ENCODE measurements around the gene GAGE12G.
"Not testable (repeated sequence)": the region's sequence is repeated elsewhere in the genome, so short reads cannot be mapped to it uniquely, and the experiment has no call there.

DNA sequence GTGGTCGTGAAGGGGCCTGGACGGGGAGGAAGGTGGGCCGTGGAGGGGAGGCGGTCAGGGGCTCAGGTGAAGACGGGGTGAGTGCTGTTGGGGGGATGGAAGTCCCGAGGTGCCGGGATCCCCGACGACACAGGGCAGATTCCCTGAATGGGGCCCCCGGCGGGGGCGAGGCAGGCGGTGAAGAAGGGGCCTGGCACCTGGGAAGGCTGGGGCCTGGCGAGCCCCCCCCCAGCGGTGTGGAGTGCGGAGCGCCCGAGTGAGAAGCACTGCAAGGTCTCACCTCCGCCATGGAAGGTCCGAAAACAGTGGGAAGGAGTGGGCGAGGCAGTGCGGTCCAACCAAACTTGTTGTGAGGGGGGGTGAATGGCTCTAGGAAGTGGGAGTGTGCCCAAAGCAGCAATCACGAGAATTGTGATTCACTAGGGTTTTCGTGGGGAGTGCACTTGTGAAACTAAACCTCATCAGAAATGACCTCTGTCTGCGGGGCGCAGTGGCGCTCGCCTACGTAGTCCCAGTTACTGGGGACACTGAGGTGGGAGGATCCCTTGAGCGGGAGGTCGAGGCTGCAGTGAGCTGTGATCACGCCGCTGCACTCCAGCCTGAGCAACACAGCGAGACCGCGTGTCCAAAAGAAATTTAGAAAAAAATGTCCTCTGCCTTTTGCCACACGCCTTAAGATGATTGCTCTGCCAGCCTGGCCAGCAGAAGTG lies 19.7 kb downstream of the GAGE12G start:
- TF ChIP-seq POLR2A (IDR thresholded peaks at IDR 0.05), result not testable (repeated sequence)
- TF ChIP-seq, protein P1, sequence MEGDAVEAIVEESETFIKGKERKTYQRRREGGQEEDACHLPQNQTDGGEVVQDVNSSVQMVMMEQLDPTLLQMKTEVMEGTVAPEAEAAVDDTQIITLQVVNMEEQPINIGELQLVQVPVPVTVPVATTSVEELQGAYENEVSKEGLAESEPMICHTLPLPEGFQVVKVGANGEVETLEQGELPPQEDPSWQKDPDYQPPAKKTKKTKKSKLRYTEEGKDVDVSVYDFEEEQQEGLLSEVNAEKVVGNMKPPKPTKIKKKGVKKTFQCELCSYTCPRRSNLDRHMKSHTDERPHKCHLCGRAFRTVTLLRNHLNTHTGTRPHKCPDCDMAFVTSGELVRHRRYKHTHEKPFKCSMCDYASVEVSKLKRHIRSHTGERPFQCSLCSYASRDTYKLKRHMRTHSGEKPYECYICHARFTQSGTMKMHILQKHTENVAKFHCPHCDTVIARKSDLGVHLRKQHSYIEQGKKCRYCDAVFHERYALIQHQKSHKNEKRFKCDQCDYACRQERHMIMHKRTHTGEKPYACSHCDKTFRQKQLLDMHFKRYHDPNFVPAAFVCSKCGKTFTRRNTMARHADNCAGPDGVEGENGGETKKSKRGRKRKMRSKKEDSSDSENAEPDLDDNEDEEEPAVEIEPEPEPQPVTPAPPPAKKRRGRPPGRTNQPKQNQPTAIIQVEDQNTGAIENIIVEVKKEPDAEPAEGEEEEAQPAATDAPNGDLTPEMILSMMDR (IDR thresholded peaks at IDR 0.05), result not testable (repeated sequence)
